HCEC 1CT (cell line): ENCODE data around the gene RAVER1.
A peak's percentile ranks its signal among the peaks of the same experiment; 100 is the strongest.

Experiments
- DNase-seq: peaks from one replicate; pipeline ENCODE4 v3.0.0-alpha.2; 2017

The RAVER1 gene

GRCh38 chr19:10317857-10318462 is 15.4 kb downstream of the RAVER1 start:
- DNase-seq: no peak

GRCh38 chr19:10317045-10317856 is 16.1 kb downstream of the RAVER1 start:
- DNase-seq: no peak

- no peak for DNase-seq
Measured at GRCh38 chr19:10316229-10317044, 16.9 kb downstream of the RAVER1 start.

GRCh38 chr19:10315335-10316214 is 17.8 kb downstream of the RAVER1 start, which contains the start of gene FDX2:
TSS of gene FDX2 (minus strand) at chr19:10316015. CDS start at chr19:10315996, 19 bp downstream.
- peak; percentile 73 for DNase-seq

- no peak for DNase-seq
Measured at GRCh38 chr19:10309423-10309822, 23.9 kb downstream of the RAVER1 start, which contains the start of gene ZGLP1. TSS of gene ZGLP1 (minus strand) at chr19:10309815.

GRCh38 chr19:10306327-10306726 is 27.0 kb downstream of the RAVER1 start:
- DNase-seq: no peak

- DNase-seq: peak; percentile 84
Measured at GRCh38 chr19:10305139-10305806, 28.1 kb downstream of the RAVER1 start.

- no peak for DNase-seq
Measured at GRCh38 chr19:10299545-10300458, 33.5 kb downstream of the RAVER1 start.

GRCh38 chr19:10295847-10296591 is 37.3 kb downstream of the RAVER1 start:
- DNase-seq: no peak

- no peak for DNase-seq
Measured at GRCh38 chr19:10295305-10295846, 38.0 kb downstream of the RAVER1 start.

- no peak for DNase-seq
Measured at GRCh38 chr19:10294368-10294697, 39.0 kb downstream of the RAVER1 start.

- DNase-seq: no peak
Measured at GRCh38 chr19:10293637-10294367, 39.5 kb downstream of the RAVER1 start.

GRCh38 chr19:10292789-10293636 is 40.3 kb downstream of the RAVER1 start:
- no peak for DNase-seq

GRCh38 chr19:10292206-10292788 is 41.0 kb downstream of the RAVER1 start:
- DNase-seq: peak; percentile 79

- DNase-seq: no peak
Measured at GRCh38 chr19:10291554-10292205, 41.6 kb downstream of the RAVER1 start.

GRCh38 chr19:10290876-10291553 is 42.3 kb downstream of the RAVER1 start:
- no peak for DNase-seq
